ENCODE measurements around the gene KRT84.
"Not testable (repeated sequence)": the region's sequence is repeated elsewhere in the genome, so short reads cannot be mapped to it uniquely, and the experiment has no call there.

Gene KRT84

DNA sequence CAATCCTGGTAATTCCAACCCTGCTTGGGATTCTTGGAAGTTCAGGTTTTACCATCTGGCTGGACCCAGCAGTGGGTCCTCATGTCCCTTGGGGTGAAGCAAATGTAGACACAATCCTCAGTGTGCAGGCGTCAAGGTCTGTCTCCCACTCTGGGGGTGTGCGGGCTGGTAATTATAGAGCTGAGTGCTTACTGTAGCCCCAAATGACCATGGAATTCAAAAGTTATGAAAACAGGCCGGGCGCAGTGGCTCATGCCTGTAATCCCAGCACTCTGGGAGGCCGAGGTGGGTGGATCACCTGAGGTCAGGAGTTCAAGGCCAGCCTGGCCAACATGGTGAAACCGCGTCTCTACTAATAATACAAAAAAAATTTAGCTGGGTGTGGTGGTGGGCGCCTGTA is 40.4 kb downstream of the KRT84 start:
- not testable (repeated sequence) for H3K4me1 Mint-ChIP-seq; H3K4me3 Mint-ChIP-seq; DNase-seq; H3K9me3 Mint-ChIP-seq; H3K36me3 Mint-ChIP-seq; ATAC-seq (replicated peaks); H3K27ac Mint-ChIP-seq
- H3K27me3 Mint-ChIP-seq = peaks cover 0 to 18% of the 10 kb centered on the region in 2 donors

DNA sequence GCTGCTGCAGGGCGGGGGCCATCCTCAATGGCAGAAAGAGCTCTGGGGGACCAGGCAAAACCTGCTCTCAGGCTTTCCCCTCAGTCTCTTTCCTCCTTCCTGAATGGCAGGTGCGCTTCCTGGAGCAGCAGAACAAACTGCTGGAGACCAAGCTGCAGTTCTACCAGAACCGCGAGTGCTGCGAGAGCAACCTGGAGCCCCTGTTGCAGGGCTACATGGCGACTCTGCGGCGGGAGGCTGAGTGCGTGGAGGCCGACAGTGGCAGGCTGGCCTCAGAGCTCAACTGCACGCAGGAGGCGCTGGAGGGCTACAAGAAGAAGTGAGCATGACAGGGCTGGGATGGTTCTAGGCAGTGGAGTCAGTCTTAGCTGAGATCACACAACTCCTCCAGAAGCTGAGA is 41.3 kb downstream of the KRT84 start:
- H3K36me3 Mint-ChIP-seq = no peaks in the 10 kb centered on the region
- ATAC-seq (replicated peaks) (no peak), DNase-seq (no peak)
- H3K27ac Mint-ChIP-seq = no peak overlapping the region
- H3K4me1 Mint-ChIP-seq = no peaks in the 10 kb centered on the region
- H3K9me3 Mint-ChIP-seq = no peaks in the 10 kb centered on the region
- no peak overlapping the region for H3K4me3 Mint-ChIP-seq
- H3K27me3 Mint-ChIP-seq = peaks cover 0 to 16% of the 10 kb centered on the region in 2 donors

DNA sequence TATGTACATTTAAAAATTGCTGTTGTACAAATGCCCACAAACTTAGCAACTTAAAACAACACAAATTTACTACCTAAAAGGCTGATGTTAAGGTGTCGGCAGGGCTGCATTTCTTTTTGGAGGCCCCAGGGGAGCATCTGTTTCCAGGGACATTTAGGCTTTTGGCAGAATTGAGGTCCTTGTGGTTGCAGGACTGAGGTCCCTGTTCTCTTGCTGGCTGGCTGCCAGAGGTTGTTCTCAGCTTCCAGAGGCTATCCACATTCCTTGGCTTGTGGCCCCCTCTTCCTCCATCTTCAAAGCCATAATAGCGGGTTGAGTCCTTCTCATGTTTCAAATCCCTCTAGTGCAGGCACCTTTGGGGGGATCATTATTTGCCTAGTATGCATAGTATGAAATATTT is 41.9 kb downstream of the KRT84 start:
- Mint-ChIP-seq H3K36me3 (no peaks in the 10 kb centered on the region), H3K9me3 (no peaks in the 10 kb centered on the region), H3K4me3 (no peak overlapping the region), H3K27me3 (peaks cover 2 to 20% of the 10 kb centered on the region in 2 donors), H3K27ac (no peak overlapping the region), H3K4me1 (no peaks in the 10 kb centered on the region)
- ATAC-seq (replicated peaks) (no peak), DNase-seq (no peak)

DNA sequence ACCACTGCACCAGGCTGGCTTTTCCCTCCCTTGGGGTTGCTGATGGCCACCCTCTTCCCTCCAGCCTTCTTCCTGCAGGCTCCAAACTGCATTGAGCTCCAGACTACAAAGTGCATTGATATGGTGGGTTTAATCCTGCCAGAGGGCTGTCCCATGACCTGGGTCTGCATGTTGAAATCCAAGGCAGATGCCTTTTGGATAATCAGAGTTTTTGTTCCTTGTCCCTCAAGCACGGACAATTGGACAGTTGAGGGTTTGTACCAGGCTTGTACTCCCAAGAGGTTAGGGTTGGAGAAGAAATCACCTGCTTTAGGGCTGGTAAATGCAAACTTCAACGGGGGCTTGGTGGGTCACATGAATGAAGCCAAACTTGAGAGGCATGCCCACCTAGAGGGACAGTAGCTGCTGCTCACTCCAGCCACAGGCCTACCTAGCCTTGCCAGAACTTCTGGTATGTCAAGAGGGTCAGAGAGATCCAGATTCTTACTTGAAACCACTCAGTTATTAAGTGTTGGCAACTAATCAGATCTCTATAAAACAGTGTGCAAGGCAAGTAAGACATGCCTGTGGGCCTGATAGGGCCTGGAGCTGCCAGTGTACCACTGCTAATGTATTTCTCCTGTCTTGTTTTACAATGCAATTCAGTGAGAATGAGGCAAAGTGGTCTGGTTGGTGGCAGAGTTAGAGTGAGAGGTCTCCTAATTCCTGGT is 42.5 kb downstream of the KRT84 start:
- no peaks in the 10 kb centered on the region for H3K36me3 Mint-ChIP-seq
- DNase-seq (no peak), ATAC-seq (replicated peaks) (no peak)
- peaks cover 3 to 17% of the 10 kb centered on the region in 2 donors for H3K27me3 Mint-ChIP-seq
- no peak overlapping the region for H3K4me3 Mint-ChIP-seq
- H3K27ac Mint-ChIP-seq = no peak overlapping the region
- H3K9me3 Mint-ChIP-seq = peaks cover 0 to 1% of the 10 kb centered on the region in 2 donors
- H3K4me1 Mint-ChIP-seq = no peaks in the 10 kb centered on the region

DNA sequence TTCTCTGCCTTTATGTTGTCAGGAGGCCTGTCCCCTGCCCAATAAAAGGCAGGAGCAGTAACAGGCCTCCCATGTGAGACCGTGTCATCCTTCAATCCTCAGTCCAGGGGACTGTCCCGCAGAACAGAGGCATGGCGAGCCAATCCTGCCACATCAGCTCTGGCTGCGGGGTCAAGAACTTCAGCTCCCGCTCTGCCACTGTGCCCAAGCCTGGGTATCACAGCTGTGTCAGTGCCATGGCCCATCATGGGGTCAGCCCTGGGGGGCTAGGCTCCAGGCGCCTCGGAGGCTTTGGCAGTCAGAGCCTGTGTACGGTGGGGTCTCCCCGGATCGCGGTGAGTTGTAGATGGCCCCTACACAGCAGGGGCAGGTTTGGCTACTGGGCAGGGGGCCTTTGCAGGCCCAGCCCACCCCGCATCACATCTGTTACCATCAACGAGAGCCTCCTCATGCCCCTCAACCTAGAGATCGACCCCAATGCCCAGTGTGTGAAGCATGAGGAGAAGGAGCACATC is 44.3 kb downstream of the KRT84 start:
- peaks cover 5 to 6% of the 10 kb centered on the region in 2 donors for H3K9me3 Mint-ChIP-seq
- H3K27me3 Mint-ChIP-seq = peaks cover 3 to 14% of the 10 kb centered on the region in 2 donors
- H3K4me1 Mint-ChIP-seq = peaks cover 3 to 5% of the 10 kb centered on the region in 2 donors

DNA sequence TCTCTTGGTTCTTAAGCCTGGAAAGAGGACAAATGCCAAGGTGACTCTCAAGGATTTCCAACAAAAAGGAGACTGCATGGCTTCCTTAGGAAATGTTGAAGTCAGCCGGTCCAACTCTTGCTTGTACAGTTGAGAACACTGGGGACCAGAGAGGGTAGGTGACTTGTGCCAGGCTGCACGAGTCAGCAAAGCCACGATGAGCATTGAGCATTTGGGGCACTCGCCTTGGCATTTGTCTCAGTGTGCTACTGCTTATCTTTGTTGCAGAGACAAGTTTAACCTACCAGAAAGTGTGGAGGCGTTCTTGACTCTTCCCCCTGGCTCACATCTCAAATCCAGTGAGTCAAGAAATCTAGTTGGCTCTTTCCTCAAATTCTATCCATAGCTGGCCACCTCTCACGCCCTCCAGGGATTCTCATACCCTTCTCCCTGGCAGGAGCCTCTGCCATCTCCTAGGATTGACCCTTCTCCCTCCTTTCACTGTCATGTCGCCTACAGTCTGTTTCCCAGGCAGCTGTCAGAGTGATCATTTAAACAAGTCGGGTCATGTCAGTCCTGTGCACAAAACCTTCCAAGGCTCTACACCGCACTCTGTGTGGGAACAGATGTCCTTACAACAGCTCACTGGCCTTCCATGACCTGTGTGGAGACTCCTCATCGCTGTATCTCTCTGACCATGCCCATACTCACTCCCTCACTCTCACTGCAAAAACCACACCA is 47.1 kb downstream of the KRT84 start:
- no peak overlapping the region for H3K4me3 Mint-ChIP-seq
- ATAC-seq (replicated peaks) (no peak), DNase-seq (no peak)
- peaks cover 7 to 9% of the 10 kb centered on the region in 2 donors for H3K27me3 Mint-ChIP-seq
- peaks cover 0 to 4% of the 10 kb centered on the region in 2 donors for H3K36me3 Mint-ChIP-seq
- peaks cover 3 to 5% of the 10 kb centered on the region in 2 donors for H3K4me1 Mint-ChIP-seq
- peaks cover 5 to 6% of the 10 kb centered on the region in 2 donors for H3K9me3 Mint-ChIP-seq
- H3K27ac Mint-ChIP-seq = no peak overlapping the region

More for the DNA sequence above, 44.3 kb downstream of the KRT84 start:
- H3K4me3 Mint-ChIP-seq = no peak overlapping the region
- ATAC-seq (replicated peaks) (no peak), DNase-seq (no peak)
- H3K36me3 Mint-ChIP-seq = peaks cover 0 to 4% of the 10 kb centered on the region in 2 donors
- H3K27ac Mint-ChIP-seq = no peak overlapping the region

DNA sequence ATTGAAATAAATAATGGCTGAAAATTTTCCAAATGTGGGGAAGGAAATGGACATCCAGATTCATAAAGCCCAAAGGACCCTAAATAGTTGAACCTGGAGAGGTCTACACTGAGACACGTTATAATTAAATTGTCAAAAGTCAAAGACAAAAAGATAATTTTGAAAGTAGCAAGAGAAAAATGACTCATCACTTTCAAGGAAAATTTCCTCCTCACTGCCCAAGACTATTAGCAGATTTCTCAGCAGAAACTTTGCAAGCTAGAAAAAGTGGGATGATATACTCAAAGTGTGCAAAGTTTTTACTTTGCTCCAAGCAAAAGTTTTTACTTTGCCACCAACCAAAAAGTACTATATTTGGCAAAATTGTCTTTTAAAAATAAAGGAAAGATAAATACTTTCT is 48.4 kb downstream of the KRT84 start:
- Mint-ChIP-seq H3K27me3 (peaks cover 5 to 9% of the 10 kb centered on the region in 2 donors), H3K9me3 (peaks cover 5 to 6% of the 10 kb centered on the region in 2 donors), H3K27ac (no peak overlapping the region), H3K4me3 (no peak overlapping the region), H3K4me1 (peaks cover 3 to 5% of the 10 kb centered on the region in 2 donors), H3K36me3 (peaks cover 0 to 4% of the 10 kb centered on the region in 2 donors)
- DNase-seq (no peak), ATAC-seq (replicated peaks) (no peak)

DNA sequence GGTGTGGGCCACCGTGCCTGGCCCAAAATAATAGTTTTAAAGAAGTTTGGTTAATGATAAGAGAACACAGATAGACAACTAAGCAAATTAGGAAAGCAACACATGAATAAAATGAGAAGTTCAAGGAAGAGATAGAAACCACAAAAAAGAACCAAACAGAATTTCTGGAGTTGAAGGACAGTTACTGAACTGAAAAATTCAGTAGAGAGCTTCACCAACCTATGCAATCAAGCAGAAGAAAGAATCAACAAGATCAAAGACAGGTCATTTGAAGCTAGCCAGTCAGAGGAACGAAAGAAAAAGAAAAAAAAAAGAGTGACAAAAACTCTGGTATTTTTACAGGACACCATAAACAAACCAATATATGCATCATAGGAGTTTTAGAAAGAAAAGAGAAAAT is 48.8 kb downstream of the KRT84 start:
- Mint-ChIP-seq H3K27me3 (peaks cover 9 to 12% of the 10 kb centered on the region in 2 donors), H3K4me3 (no peak overlapping the region), H3K27ac (no peak overlapping the region)

DNA sequence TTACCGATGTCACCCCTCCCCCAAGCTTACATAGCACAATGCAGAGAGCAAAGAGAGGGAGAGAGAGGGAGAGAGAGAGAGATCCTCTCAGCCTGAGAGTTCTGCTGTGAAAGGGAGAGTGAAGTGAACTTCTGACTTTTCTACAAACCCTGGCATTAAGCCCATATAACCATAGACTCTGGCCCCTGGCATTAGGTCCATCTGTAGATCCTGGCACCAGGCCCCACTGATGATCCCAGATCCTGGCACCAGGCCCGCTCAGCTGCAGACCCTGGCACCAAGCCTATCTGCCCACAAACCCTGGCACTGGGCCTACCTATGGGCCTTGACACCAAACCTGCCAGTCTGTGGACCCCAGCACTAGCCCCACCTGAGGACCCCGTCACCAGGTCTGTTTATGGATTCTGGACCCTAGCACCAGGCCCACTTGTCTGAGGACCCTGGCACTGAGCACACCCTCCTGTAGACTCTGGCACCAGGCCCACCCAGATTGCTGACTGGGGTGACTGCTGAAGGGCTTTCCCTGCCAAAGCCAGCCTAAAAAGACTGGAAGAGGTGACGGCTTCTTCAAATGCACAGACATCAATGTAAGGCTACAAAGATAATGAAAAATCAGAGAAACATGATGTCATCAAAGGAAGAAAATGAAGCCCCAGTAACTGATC is 49.7 kb downstream of the KRT84 start:
- H3K4me3 Mint-ChIP-seq = no peak overlapping the region
- peaks cover 3 to 5% of the 10 kb centered on the region in 2 donors for H3K4me1 Mint-ChIP-seq
- H3K27ac Mint-ChIP-seq = no peak overlapping the region
- peaks cover 0 to 4% of the 10 kb centered on the region in 2 donors for H3K36me3 Mint-ChIP-seq
- peaks cover 12% of the 10 kb centered on the region in 2 donors for H3K27me3 Mint-ChIP-seq
- peaks cover 5 to 6% of the 10 kb centered on the region in 2 donors for H3K9me3 Mint-ChIP-seq
- no peak for ATAC-seq (replicated peaks)
- DNase-seq = no peak

More for the DNA sequence above, 48.8 kb downstream of the KRT84 start:
- ATAC-seq (replicated peaks) (no peak), DNase-seq (no peak)
- Mint-ChIP-seq H3K9me3 (peaks cover 5 to 6% of the 10 kb centered on the region in 2 donors), H3K4me1 (peaks cover 3 to 5% of the 10 kb centered on the region in 2 donors), H3K36me3 (peaks cover 0 to 4% of the 10 kb centered on the region in 2 donors)

DNA sequence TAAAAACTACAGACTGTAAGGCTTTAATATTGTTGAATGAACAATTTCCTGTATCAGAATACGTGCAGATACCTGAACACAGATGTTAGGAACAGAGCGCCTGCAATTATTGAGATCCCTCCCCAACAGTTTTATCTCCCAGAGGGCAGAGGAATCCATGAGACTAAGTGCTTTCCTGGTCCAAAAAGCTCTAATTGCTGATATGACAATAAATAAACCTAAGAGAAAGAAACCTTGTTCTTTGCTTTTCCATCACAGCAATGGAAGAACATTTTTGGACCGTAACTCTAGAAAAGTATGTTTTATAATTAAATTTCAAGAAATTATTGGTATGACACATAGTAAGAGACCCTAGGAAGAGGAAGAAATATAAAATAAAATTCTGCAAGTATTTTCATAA is 51.3 kb downstream of the KRT84 start:
- no peak for ATAC-seq (replicated peaks)
- Mint-ChIP-seq H3K4me1 (peaks cover 3 to 5% of the 10 kb centered on the region in 2 donors), H3K4me3 (no peak overlapping the region), H3K27me3 (peaks cover 12% of the 10 kb centered on the region in 2 donors), H3K27ac (no peak overlapping the region), H3K36me3 (peaks cover 0 to 4% of the 10 kb centered on the region in 2 donors), H3K9me3 (peaks cover 5 to 6% of the 10 kb centered on the region in 2 donors)
- no peak for DNase-seq

DNA sequence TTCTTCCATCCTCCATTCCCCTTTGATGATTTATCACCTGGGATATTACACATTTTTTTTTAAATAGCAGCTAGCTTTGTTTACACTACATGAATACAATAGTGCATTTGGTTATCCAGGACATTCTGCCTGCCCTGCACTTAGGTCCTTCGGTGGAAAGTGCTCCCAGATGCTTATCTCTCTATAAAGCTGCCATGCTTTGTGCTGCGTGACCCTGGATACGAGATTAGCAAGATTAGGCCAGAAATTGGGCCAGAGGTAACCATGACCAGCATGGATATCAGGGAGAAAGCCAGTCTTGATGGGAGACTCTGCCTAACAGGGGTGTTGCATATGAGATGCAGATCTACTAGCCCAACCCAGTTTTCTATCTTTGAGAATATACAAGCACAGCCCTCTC is 52.1 kb downstream of the KRT84 start:
- Mint-ChIP-seq H3K9me3 (peaks cover 5 to 6% of the 10 kb centered on the region in 2 donors), H3K27me3 (peaks cover 8 to 12% of the 10 kb centered on the region in 2 donors), H3K4me3 (no peak overlapping the region)

DNA sequence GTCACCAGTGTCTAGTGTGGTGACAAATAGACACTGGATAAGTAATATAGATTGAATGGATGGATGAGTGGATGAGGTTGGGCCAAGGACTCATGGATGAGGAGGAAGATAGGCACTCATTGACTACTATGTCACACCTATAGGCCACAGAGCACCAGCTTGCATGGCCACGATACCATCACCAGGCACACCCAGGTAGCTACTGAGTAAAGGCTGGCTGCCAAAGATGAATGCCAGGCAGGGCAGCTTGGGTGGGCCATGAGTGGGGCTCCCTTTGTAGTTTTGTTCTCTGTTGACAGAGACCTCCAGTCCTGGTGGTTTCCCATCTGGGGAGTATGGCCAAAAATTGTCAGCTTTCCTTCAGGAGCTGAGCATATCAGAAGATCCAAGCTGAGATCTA is 53.1 kb downstream of the KRT84 start:
- peaks cover 0 to 4% of the 10 kb centered on the region in 2 donors for H3K36me3 Mint-ChIP-seq
- peaks cover 8 to 16% of the 10 kb centered on the region in 2 donors for H3K27me3 Mint-ChIP-seq
- peaks cover 4 to 5% of the 10 kb centered on the region in 2 donors for H3K9me3 Mint-ChIP-seq
- peaks cover 5 to 11% of the 10 kb centered on the region in 2 donors for H3K4me1 Mint-ChIP-seq
- H3K4me3 Mint-ChIP-seq = no peak overlapping the region
- no peak overlapping the region for H3K27ac Mint-ChIP-seq
- ATAC-seq (replicated peaks) = no peak
- DNase-seq = no peak

More for the DNA sequence above, 52.1 kb downstream of the KRT84 start:
- peaks cover 0 to 4% of the 10 kb centered on the region in 2 donors for H3K36me3 Mint-ChIP-seq
- ATAC-seq (replicated peaks) = no peak
- peaks cover 3 to 5% of the 10 kb centered on the region in 2 donors for H3K4me1 Mint-ChIP-seq
- DNase-seq = no peak
- H3K27ac Mint-ChIP-seq = no peak overlapping the region

DNA sequence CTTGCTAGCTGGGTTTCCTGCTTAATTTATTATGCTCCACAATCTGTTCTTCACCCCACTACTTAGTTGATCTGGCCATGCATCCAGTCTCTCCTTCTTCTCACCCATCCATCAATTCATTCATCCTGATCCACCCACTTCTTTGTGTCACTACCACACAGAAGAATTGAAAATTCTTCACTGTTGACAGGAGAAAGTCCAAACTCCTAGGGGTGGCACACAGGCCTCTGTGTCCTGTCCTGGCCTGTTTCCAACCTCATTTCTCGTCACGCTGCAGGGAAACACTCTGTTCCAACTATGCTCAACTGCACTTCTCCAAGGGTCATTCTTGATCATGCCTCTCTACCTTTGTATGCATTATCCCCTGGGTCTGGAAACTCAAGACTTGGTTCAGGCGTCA is 53.6 kb downstream of the KRT84 start:
- peaks cover 0 to 3% of the 10 kb centered on the region in 2 donors for H3K36me3 Mint-ChIP-seq
- DNase-seq (no peak), ATAC-seq (replicated peaks) (no peak)
- no peak overlapping the region for H3K4me3 Mint-ChIP-seq
- peaks cover 5 to 14% of the 10 kb centered on the region in 2 donors for H3K4me1 Mint-ChIP-seq
- no peak overlapping the region for H3K27ac Mint-ChIP-seq
- H3K9me3 Mint-ChIP-seq = peaks cover 4 to 5% of the 10 kb centered on the region in 2 donors
- peaks cover 8 to 21% of the 10 kb centered on the region in 2 donors for H3K27me3 Mint-ChIP-seq

DNA sequence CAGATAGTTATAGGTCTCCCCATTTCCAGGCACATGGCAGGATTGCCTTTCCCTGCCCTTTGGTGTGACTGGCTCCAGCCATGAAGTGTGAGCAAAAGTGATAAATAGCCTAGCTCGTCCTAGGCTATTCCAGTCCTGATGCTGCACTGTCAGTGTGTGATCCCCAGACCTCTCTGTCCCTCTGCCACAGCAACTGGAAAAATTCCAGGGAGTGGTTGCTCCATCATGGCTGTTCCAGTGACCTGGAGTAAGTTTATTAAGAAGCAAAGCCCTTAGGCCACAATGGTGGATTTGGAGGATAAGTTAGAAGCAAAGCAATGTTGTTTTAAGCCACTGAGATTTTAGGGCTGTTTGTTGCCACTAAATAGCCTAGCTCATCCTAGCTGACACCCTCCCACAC is 54.4 kb downstream of the KRT84 start:
- H3K4me1 Mint-ChIP-seq = peaks cover 2 to 11% of the 10 kb centered on the region in 2 donors
- H3K36me3 Mint-ChIP-seq = no peaks in the 10 kb centered on the region
- H3K27ac Mint-ChIP-seq = no peak overlapping the region
- ATAC-seq (replicated peaks) (no peak), DNase-seq (no peak)
- no peaks in the 10 kb centered on the region for H3K9me3 Mint-ChIP-seq
- H3K27me3 Mint-ChIP-seq = peaks cover 8 to 23% of the 10 kb centered on the region in 2 donors
- H3K4me3 Mint-ChIP-seq = no peak overlapping the region

Data from stimulated activated naive B cell treated with anti-CD40 and anti-IgM and Interleukin-4, amounts not matched to agents 10 μg/mL and 1 μg/mL and 100 μg/mL, for 72 hours (primary cell).